ENCODE measurements around the gene SCYGR7. TPM values are rescaled to one million over a fixed set of nuclear protein-coding genes. Genes with fewer than 3 reads are reported as not detected.
"Not testable (repeated sequence)": the region's sequence is repeated elsewhere in the genome, so short reads cannot be mapped to it uniquely, and the experiment has no call there.

The SCYGR7 gene
- total RNA-seq, 1 donor from 2014 or later = not detected

DNA sequence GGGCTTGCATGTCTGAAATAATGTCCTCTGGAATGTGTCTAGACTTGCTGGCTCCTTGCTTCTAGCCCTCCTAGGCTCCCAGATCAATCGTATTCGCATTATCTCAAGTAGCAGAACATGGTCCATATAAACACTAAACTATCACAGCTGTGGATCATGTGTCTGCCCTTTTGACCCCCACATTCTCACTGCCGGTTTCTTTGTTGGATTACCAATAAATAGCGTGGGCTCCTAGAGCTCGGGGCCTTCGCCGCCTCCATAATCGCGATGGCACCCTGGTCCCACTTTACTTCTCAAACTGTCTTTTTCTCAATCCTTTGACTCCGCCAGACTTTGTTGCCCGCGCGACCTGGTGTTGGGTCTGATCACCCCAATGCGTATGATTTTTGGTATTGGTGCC lies 11.2 kb downstream of the SCYGR7 start:
- H3K36me3 Mint-ChIP-seq (ENCODE audit: low read depth) = no peaks in the 10 kb centered on the region
- H3K4me3 Mint-ChIP-seq = no peak overlapping the region
- peaks cover 2% of the 10 kb centered on the region for H3K27me3 Mint-ChIP-seq (ENCODE audit: low read depth)
- no peak for DNase-seq (ENCODE audit: low read depth, low spot score)
- peaks cover 8% of the 10 kb centered on the region for H3K4me1 Mint-ChIP-seq
- TF ChIP-seq, protein P1, sequence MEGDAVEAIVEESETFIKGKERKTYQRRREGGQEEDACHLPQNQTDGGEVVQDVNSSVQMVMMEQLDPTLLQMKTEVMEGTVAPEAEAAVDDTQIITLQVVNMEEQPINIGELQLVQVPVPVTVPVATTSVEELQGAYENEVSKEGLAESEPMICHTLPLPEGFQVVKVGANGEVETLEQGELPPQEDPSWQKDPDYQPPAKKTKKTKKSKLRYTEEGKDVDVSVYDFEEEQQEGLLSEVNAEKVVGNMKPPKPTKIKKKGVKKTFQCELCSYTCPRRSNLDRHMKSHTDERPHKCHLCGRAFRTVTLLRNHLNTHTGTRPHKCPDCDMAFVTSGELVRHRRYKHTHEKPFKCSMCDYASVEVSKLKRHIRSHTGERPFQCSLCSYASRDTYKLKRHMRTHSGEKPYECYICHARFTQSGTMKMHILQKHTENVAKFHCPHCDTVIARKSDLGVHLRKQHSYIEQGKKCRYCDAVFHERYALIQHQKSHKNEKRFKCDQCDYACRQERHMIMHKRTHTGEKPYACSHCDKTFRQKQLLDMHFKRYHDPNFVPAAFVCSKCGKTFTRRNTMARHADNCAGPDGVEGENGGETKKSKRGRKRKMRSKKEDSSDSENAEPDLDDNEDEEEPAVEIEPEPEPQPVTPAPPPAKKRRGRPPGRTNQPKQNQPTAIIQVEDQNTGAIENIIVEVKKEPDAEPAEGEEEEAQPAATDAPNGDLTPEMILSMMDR (conservative IDR thresholded peaks at IDR 0.05) = no peak
- peak overlapping the region; percentile 67 for H3K27ac Mint-ChIP-seq (ENCODE audit: unreplicated experiment)
- H3K9me3 Mint-ChIP-seq = no peaks in the 10 kb centered on the region

DNA sequence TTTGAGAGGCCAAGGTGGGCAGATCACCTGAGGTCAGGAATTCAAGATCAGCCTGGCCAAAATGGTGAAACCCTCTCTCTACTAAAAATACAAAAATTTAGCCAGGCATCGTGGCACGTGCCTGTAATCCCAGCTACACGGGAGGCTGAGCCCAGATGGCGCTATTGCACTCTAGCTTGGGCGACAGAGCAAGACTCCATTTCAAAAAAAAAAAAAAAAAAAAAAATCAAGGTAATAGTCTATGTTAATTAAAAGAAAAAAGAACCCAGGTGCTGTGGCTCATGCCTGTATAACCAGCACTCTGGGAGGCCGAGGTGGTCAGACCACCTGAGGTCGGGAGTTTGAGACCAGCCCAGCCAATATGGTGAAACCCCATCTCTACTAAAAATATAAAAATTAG lies 12.6 kb downstream of the SCYGR7 start:
- not testable (repeated sequence) for H3K4me1 Mint-ChIP-seq; DNase-seq (ENCODE audit: low read depth, low spot score)

DNA sequence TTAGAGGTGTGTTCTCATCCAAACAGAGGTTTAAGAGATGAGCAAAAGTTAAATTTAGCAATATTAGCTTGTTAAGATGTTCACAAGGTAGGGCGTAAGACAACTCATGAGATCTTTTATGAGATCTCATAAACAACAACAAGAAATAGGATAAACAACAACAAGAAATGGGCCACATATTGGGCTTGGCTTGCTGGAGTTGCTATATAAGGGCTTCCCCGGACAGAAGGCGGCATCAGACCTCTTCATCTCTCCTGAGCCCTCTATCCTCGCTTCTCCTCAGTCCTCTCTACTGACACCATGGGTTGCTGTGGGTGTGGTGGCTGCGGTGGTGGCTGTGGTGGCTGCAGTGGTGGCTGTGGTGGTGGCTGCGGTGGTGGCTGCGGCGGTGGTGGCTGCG lies 17.5 kb downstream of the SCYGR7 start, which contains the start of gene SCYGR8:
SCYGR8 (plus strand) TSS at position 301 of the 400 bp plus-strand sequence; CDS start at position 301, 0 bp downstream.
- DNase-seq (ENCODE audit: low read depth, low spot score) = no peak
- no peaks in the 10 kb centered on the region for H3K36me3 Mint-ChIP-seq (ENCODE audit: low read depth)
- TF ChIP-seq, protein P1 (conservative IDR thresholded peaks at IDR 0.05) = no peak
- peaks cover 3% of the 10 kb centered on the region for H3K4me1 Mint-ChIP-seq
- no peak within 1 kb of the TSS for H3K27ac Mint-ChIP-seq (ENCODE audit: unreplicated experiment)
- H3K9me3 Mint-ChIP-seq = no peaks in the 10 kb centered on the region
- H3K27me3 Mint-ChIP-seq (ENCODE audit: low read depth) = no peaks in the 10 kb centered on the region
- no peak within 1 kb of the TSS for H3K4me3 Mint-ChIP-seq

More for the DNA sequence above, 12.6 kb downstream of the SCYGR7 start:
- not testable (repeated sequence) for H3K36me3 Mint-ChIP-seq (ENCODE audit: low read depth); H3K27me3 Mint-ChIP-seq (ENCODE audit: low read depth); H3K4me3 Mint-ChIP-seq; H3K9me3 Mint-ChIP-seq; H3K27ac Mint-ChIP-seq (ENCODE audit: unreplicated experiment)

DNA sequence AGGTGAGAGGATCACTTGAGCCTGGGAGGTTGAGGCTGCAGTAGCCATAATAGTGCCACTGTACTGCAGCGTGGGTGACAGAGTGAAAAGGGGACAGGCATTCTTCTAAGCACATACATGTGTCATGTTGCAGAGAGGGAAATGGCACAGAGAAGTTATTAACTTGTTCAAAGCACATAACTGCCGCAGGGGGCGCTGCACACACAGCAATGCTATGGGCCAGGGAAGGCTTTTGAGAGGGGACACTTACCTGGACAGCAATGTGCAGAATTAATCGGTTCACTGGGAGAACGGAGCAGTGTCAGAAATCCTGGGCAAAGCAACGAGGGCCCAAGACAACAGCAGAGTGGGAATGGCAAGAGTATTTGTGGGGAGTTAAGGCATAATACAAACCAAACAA lies 19.9 kb downstream of the SCYGR7 start:
- H3K27me3 Mint-ChIP-seq (ENCODE audit: low read depth) = no peaks in the 10 kb centered on the region
- peak; percentile 13 for DNase-seq (ENCODE audit: low read depth, low spot score)
- H3K4me1 Mint-ChIP-seq = peaks cover 2% of the 10 kb centered on the region
- H3K27ac Mint-ChIP-seq (ENCODE audit: unreplicated experiment) = no peak overlapping the region
- TF ChIP-seq, protein P1 (conservative IDR thresholded peaks at IDR 0.05) = peak; percentile 57
- H3K4me3 Mint-ChIP-seq = no peak overlapping the region
- no peaks in the 10 kb centered on the region for H3K36me3 Mint-ChIP-seq (ENCODE audit: low read depth)
- H3K9me3 Mint-ChIP-seq = no peaks in the 10 kb centered on the region

DNA sequence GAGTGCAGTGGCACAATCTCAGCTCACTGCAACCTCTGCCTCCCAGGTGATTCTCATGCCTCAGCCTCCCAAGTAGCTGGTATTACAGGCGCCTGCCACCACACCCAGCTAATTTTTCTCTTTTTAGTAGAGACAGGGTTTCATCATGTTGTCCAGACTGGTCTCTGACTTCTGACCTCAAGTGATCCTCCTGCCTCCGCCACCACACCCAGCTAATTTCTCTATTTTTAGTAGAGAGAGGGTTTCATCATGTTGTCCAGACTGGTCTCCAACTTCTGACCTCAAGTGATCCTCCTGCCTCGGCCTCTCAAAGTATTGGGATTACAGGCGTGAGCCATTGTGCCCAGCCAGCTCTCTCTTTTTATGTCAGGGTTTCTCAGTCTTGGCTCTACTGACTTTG lies 28.1 kb downstream of the SCYGR7 start:
- not testable (repeated sequence) for H3K27me3 Mint-ChIP-seq (ENCODE audit: low read depth); H3K36me3 Mint-ChIP-seq (ENCODE audit: low read depth); H3K27ac Mint-ChIP-seq (ENCODE audit: unreplicated experiment); DNase-seq (ENCODE audit: low read depth, low spot score); H3K4me3 Mint-ChIP-seq; H3K9me3 Mint-ChIP-seq
- H3K4me1 Mint-ChIP-seq = peaks cover 19% of the 10 kb centered on the region

DNA sequence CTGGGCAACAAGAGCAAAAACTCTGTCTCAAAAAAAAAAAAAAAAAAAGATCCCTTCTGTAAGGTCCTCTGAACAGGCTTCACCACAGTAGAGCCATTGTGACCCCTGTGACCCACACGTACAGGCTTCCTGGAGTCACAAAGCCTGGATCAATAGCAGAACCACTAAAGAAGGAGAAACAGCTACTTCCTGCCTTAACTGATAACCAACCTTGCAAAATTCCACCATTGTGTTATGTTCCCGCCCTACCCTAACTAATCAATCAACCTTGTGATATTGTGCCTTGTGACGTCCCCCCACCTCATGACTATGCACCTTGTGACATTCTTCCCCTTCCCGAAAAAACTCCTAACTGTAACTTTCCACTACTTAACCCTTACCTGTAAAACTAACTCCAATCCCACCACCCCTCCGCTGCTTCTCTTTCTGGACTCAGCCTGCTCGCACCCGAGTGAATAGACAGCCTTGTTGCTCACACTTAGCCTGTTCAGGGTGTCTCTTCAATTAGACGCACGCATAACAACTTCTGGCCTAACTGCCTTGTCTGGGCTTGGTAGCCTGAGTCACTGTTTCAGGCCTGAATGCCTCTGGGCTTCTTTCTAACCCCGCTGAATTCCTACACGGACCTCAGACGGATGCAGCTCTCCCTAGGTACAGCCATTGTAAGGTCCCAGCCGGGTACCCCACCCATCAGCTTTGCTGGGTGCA lies 31.4 kb downstream of the SCYGR7 start:
- TF ChIP-seq, protein P1 (conservative IDR thresholded peaks at IDR 0.05) = no peak
- H3K9me3 Mint-ChIP-seq = no peaks in the 10 kb centered on the region
- peaks cover 19% of the 10 kb centered on the region for H3K4me1 Mint-ChIP-seq
- H3K27me3 Mint-ChIP-seq (ENCODE audit: low read depth) = no peaks in the 10 kb centered on the region
- H3K4me3 Mint-ChIP-seq = peak overlapping the region; percentile 20
- H3K36me3 Mint-ChIP-seq (ENCODE audit: low read depth) = no peaks in the 10 kb centered on the region
- peak overlapping the region; percentile 17 for H3K27ac Mint-ChIP-seq (ENCODE audit: unreplicated experiment)
- no peak for DNase-seq (ENCODE audit: low read depth, low spot score)

All from neural crest cell (in vitro differentiated cells).